OCI-LY7 (cell line): ENCODE measurements around the gene CHCHD10.

ENCODE experiments used
- CTCF ChIP-seq: fragments of 200-600 bp; sonication (generic); conservative IDR thresholded peaks from 2 replicates; pipeline ENCODE4 v1.5.1; 2014; ENCODE audit warnings: mild to moderate bottlenecking, antibody characterized with exemption, low read length, moderate library complexity, mixed read lengths
- EZH2phosphoT487 ChIP-seq: fragments of 200-600 bp; sonication (generic); IDR thresholded peaks from 2 replicates; pipeline ENCODE4 v1.6.1; 2018; ENCODE audit warnings: low read depth, borderline replicate concordance, mild to moderate bottlenecking, mixed run types, antibody characterized with exemption, low read length, moderate library complexity, mixed read lengths

- TF ChIP-seq CTCF (no peak), EZH2phosphoT487 (no peak)
Observed at GRCh38 chr22:23781511-23782183, 13.9 kb upstream of the CHCHD10 start.
